ENCODE results near the gene RBM20.

- TF ChIP-seq, protein P1, sequence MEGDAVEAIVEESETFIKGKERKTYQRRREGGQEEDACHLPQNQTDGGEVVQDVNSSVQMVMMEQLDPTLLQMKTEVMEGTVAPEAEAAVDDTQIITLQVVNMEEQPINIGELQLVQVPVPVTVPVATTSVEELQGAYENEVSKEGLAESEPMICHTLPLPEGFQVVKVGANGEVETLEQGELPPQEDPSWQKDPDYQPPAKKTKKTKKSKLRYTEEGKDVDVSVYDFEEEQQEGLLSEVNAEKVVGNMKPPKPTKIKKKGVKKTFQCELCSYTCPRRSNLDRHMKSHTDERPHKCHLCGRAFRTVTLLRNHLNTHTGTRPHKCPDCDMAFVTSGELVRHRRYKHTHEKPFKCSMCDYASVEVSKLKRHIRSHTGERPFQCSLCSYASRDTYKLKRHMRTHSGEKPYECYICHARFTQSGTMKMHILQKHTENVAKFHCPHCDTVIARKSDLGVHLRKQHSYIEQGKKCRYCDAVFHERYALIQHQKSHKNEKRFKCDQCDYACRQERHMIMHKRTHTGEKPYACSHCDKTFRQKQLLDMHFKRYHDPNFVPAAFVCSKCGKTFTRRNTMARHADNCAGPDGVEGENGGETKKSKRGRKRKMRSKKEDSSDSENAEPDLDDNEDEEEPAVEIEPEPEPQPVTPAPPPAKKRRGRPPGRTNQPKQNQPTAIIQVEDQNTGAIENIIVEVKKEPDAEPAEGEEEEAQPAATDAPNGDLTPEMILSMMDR (IDR thresholded peaks at IDR 0.05), result no peak
- no peak for TF ChIP-seq POLR2A (IDR thresholded peaks at IDR 0.05)
These were observed 30.7 kb upstream of the RBM20 start for GRCh38 chr10:110613341-110613995.

Data from thyroid gland (tissue), 4 donors.